Activated T-cell treated with anti-CD3 and anti-CD28 coated beads, Interleukin-2, amount 50 U/mL, for 48 hours (primary cell): ENCODE results near the gene SLC66A1.

Experiments
- DNase-seq, 2 experiments: peaks; one replicate each; pipeline ENCODE4 v3.0.0-alpha.2; 2020

The SLC66A1 gene

DNA sequence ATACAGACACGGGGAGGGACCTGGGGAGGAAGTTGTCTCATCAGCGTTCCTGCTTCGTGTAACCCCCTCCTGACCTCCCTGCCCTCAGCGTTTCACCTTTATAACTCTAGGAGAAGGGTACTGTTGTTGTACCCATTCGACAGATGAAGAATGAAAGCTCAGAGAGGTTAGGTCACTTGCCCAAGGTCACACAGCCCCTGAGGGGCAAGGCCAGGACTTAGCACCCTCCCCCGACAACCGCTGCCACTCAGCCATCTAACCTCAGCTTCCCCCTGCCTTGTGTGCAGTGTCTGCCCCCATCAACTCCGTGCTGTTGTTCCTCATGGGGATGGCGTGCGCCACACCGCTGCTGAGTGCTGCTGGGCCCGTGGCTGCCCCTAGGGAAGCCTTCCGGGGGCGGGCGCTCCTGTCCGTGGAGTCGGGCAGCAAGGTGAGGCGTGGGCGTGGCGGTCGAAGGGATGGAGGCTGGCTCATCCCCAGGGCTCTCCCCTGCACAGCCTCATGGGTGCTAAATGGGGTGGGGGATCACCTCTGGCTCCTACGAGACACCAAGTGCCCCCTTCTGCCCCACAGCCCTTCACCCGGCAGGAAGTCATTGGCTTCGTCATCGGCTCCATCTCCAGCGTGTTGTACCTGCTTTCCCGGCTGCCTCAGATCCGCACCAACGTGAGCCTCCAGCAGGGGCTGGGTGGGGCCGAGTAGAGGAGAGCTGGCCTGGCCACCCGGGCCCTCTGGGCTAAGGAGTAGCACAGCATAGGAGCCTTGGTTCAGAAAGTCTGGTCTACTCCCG is 14.0 kb downstream of the SLC66A1 start:
- no peak for DNase-seq

DNA sequence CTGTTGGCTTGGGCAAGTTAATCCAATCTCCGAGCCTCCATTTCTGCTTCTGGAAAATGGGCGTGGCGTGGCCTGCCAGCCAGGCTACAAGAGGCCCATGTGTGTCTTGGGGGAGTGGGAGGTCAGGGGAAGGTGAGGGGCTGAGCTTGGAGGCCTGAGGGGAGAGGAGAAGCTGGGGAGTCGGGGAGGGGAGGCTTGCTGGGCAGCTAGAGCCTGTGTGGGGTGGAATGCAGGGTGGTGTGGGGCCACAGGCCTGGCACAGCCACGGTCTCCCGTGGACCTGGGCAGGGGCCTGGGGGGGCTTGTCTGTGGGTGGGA is 14.6 kb downstream of the SLC66A1 start:
- DNase-seq = no peak

GRCh38 chr1:19327301-19327700 is 15.2 kb downstream of the SLC66A1 start:
- no peak for DNase-seq

GRCh38 chr1:19327736-19328135 is 15.6 kb downstream of the SLC66A1 start:
- DNase-seq = no peak

DNA sequence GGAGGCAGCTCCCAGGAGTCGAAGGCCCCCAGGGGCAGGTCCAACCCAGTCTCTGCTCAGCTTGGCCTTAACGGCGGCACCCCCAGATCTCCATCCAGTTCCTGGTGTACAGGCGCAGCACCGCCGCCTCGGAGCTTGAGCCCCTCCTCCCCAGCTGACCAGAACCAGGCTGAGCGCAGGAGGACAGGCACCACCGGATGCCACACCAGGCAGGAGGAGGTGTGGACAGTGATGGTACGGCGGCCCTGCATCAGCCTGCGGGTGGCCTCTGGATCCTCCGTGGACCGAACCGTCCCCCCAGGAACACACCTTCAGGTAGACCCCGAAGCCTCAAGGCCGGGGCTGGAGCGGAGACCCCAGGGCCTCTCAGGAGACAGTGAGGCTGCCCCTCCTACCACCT is 16.4 kb downstream of the SLC66A1 start:
- DNase-seq = no peak

DNA sequence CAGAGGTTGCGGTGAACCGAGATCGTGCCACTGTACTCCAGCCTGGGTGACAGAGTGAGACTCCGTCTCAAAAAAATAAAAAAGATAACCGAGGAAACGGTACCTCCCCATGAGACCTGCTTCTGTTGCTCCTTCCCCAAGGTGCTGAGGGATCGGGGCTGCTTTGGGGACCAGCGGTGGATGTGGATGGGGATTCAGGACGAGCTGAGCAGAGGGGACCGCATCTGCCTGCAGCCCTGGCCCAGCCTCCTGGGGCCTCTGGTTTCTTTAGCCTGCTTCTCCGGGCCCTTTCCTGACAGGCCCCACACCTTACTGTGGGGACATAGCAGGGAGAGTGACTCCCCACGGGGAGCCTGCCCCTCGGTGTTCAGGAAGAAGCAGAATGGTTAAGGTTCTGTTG is 17.1 kb downstream of the SLC66A1 start:
- no peak for DNase-seq

DNA sequence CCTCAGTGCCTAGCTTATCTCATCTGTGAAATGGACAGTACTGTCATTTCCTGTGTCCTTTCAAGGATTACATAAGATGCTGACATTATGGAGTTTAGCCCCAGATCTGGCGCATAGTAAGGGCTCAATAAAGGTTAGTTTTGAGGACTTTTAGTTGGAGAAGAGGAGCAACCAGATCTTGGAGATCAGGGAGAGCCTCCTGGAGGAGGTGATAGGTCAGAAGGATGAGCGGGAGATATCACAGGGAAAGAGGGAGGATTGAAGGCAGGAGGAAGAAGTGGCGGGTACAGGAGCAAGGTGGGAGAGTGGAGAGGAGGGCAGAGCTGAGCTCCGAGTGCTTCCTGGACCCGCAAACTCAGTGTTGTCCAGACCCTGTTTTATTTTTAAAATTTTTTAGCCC is 17.5 kb downstream of the SLC66A1 start:
- no peak for DNase-seq

DNA sequence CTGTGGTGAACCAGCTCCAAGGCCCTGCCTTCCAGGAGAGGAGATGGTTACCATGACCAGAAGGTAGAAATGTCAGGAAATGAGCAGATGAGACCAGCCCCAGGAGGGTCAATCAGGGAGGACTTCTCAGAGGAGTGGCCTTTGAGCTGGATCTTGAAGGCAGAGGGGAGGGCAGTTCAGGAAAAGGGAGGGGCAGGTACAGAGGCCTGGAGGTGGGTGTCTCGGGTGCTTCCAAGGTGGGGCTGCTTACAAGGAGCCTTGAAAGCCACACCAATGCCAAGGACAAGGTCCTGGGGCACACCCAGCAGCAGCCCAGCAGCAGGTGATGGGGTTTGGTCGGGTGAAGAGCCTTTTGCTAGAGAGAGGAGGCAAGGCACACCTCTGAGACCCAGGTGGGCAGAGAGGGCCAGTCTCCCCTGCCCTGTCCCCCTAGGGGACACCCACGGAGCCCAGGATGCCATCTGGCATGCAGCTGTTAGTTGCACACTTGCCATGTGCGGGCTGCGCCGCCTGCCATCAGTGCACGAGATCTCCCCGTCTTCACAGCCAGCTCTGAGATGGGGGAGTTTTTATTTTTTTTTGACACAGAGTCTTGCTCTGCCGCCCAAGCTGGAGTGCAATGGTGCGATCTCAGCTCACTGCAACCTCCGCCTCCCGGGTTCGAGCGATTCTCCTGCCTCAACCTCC is 18.5 kb downstream of the SLC66A1 start:
- no peak for DNase-seq

DNA sequence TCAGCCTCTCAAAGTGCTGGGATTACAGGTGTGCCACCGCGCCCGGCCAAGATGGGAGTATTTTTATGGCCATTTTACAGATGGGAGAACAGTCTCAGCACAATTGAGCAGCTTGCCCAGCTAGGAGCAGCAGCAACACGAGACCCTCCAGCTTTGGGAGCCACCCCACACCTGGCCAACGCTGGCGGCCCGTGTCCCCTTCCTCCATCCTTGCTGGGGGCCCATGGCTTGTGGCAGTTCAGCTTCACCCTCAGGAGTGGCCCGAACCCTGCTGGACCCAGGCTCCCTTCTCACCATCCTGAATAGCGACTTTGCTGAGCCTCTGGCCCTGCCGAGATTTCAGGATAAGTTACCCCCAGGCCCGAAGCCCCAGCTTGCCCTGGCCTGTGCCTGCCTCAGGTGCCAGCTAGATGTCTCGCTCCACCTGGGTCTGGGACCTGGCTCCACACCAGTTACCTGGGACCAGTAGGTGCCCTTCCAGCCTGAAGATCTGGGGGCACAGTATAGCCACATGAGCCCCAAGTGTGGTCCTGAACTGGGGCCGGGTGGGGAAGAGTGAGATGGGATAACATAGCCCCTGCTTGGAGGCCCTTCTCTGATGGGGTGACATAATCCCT is 19.2 kb downstream of the SLC66A1 start:
- no peak for DNase-seq

GRCh38 chr1:19332832-19333231 is 20.7 kb downstream of the SLC66A1 start:
- DNase-seq = no peak

DNA sequence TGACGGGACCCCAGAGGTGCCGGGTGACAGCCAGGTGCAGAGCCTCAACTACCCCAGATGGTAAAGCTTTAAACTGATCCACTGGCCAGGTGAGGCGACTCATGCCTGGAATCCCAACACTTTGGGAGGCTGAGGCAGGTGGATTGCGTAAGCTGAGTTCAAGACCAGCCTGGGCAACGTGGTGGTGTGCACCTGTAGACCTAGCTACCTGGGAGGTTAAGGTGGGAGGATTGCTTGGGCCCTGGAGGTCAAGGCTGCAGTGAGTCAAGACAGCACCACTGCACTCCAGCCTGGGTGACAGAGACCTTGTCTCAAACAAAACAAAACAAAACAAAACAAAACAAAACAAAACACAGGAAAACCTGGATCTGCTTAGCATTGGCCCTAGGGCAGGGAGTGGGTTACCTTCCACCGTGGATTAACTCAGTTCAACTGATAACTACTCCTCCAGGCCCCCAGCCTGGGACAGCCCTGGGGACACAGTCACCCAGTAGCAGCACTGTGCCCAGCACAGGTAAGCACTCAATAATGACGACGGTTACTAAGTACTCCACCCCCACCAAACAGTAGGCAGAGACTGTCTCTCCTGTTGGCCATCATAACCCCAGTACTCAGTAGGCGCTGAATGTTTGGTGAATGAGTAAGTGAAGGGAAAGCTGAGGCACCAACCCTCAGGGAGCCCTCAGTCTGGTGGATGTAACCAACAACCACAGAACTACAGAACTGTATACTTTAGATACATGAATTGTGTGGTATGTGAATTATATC is 21.6 kb downstream of the SLC66A1 start:
- DNase-seq = no peak

DNA sequence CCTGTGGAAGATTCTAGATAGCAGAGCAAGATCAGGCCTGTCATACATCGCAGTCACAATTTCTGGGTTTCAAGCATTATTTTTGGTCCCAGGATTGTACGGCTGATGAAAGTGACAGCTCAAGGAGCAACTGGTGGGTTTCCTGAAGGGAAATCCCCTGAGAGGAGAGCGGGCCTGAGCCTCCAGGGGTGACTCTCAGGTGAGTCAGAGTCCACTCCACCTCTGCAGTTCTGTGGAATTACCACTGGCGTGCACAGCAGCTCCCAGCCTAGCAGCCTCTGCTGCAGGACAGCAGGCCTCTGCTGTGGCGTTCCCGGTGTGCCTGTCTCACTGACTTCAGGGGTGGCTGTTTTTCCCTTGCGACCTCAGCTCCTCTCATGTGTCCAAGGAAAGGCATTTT is 24.4 kb downstream of the SLC66A1 start:
- peak; percentile 76 to 82 for DNase-seq

GRCh38 chr1:19337289-19337688 is 25.2 kb downstream of the SLC66A1 start:
- no peak for DNase-seq

DNA sequence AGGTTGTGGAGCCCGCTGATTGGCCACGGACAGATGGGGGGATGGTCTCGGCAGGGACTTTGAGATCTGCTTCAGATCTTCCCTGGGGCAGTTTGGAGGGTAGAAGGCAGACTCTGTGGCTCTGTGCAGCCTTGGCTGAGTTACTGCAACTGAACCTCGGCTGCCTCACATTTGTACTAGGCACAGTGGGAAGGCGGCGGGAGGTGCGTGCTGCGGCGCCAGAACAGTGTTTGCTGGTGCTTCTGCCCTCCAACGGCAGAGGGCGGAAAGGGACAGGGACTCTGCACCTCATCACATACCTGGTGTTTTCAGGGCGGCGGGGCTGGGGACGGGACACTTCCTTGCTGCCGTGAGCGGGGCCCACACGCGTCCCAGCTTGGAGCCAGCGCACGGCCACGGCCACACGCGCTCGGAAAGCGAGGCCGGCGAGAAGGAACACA is 26.2 kb downstream of the SLC66A1 start:
- no peak for DNase-seq

DNA sequence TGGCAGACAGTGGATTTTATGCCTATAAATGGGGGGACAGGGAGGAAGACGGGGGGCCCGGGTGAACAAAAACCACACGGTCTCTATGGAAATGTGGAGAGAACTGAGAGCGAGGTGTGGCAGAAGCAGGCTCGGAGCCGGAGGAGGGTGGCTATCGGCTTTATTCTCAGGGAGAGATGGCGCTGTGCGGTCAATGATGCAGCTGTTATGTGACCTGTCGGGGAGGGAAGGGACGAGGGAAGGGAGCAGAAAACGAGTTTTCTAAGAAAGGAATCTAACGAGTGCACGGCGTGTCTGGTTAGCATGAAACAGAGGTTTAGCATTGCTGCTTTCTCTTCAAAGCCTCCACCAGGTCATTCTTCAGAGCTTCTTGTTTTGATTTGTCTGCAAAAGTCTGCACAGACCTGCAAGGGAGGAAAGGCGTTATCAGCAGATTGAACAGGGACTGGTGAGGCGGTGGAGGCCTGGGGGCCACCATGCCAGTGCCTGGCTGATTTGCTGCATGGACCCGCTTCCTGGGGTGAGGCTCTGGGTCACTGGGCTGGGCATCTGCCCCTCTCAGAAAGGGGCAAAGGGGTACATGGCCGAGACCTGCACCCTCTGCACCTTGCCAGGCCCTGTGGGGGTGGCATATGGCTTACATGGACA is 27.2 kb downstream of the SLC66A1 start:
- DNase-seq = no peak

DNA sequence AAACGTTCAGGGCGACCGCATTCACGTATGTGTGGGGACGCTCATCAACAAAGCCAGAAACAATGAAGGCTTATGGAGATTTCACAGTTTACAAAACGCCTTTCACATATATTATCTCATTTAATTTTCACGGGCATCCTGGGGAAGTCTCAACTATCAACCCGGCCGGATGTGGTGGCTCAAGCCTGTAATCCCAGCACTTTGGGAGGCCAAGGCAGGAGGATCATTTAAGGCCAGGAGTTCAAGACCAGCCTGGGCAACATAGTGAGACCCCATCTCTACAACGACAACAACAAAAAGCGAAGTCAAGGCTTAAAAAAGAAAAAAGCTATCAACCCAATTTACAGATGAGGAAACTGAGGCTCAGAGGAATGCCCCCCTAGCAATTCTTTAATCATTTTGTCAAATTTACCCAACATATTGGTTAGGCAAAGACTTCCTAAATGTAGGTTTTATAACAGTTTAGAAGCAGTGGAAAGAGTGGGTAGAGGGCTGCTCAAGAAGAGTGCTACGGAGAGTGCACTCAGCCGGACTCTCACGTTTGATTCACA is 28.3 kb downstream of the SLC66A1 start:
- DNase-seq = no peak

DNA sequence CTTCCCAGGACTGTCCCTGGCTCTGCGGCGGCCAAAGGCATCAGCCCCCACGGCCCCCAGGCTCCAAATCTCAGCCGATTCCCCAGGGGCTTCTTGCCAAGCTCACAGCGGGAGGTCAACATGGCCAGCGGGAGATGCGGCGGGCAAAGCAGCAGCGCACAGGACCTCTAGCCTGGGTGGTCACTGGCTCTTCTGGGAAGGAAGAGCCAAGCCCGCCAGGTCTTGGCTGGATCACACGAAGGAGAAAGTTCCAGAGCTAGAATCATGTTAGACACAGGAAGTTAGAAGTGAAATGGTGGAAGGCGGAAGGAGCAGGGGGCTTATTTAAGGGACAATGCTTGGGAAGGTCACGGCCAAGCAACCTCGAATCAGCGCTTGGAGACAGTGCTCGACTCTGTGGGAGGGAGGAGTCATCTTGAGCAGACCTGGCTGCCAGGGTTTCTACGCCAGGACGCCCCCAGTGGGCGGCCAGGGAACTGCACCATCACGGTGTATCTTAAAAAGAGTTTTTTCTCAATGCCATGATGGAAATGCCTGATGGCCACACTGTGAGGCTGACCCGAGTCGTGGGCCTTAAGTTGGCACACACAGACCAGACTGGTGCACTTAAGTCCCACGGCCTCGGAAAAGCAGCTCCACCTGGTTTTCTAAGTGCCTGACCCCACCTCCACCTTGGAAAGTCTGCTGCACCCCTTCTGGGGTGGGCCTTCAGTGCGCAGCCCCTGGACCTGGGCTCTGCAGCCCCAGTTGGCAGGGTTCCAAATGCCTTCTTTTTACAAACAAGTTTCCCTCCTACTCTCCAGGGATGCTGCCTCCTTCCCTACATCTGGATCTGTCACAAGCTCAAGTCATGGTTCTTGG is 29.3 kb downstream of the SLC66A1 start:
- DNase-seq = peak; percentile 89 to 90

DNA sequence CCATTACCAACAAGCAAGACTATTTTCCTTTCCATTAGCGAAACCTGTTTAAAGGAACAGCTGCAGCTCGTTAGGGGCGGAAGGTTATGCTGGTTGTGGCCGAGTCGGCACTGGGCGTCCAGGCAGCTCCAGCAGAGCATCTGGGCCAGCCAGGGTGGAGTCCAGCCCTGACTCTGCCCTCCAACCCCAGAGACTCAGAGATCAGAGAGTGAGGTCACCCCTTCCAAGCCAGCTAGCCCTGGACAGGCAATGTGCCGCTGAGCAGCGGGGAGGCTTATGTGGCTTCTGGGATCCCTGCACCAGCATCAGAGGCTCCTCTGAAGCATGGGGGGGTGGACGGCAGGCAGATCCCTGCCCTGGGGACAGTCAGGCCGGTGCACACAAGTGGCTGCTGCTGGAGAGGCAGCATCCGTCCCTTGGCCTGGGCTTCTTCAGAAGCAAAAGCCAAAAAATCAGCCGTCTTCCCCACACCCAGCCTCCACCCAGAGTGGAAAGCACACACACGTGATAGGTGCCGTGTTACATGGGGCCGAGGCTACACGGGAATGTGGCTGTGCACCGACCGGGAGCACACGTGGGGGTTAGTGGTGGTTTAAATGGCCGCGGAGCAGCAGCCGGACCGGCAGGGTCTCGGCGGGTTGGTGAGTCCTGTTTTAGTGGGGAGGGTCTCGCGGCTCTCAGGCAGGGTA is 30.1 kb downstream of the SLC66A1 start:
- no peak for DNase-seq

GRCh38 chr1:19342894-19343616 is 30.9 kb downstream of the SLC66A1 start:
- DNase-seq = no peak
